Right lobe of liver (tissue), 4 donors: Measurements from ENCODE around the gene TMEM140.

Experiments used
- CTCF ChIP-seq, 4 donors: fragments of 200-600 bp in 3 of 4; fragments of 450-650 bp in 1 of 4; IDR thresholded peaks; one replicate each; pipeline versions ENCODE4 v1.5.1 to v1.8.0; 2016 to 2022; ENCODE audit warnings: antibody characterized with exemption in 4 of 4, mild to moderate bottlenecking in 2 of 4
- POLR2A ChIP-seq: fragments of 450-650 bp; IDR thresholded peaks from one replicate; pipeline ENCODE4 v1.6.1; 2017; ENCODE audit warnings: antibody characterized with exemption, mild to moderate bottlenecking
- donor health status: DM: no; HTN: no; CAD: no.
- donor health status: DM: no; HTN: no; CAD: no.
- donor health status: DM: no; HTN: yes; CAD: no.

GRCh38 chr7:135181929-135182678 lies 34.2 kb downstream of the TMEM140 start:
- TF ChIP-seq CTCF (IDR thresholded peaks at IDR 0.05) (no peak), POLR2A (no peak)
